Upper lobe of right lung (tissue), 1 donor: ENCODE results near the gene ETNPPL. TPM values are rescaled to one million over a fixed set of nuclear protein-coding genes. Genes with fewer than 3 reads are reported as not detected.

Source experiments
- ATAC-seq: fragments of 200-7000 bp; cut with Tn5 transposase; one replicate; pipeline ENCODE4 v1.9.1; 2020; ENCODE audit warnings: mild to moderate bottlenecking, moderate library complexity
- DNase-seq: peaks from one replicate; pipeline ENCODE4 v3.0.0-alpha.2; 2020
- H3K27ac ChIP-seq: fragments of 200-600 bp; one replicate; pipeline ENCODE4 v1.8.0; 2022
- H3K27me3 ChIP-seq: fragments of 200-600 bp; one replicate; pipeline ENCODE4 v1.8.0; 2022; ENCODE audit warnings: mild to moderate bottlenecking
- H3K36me3 ChIP-seq: fragments of 200-600 bp; one replicate; pipeline ENCODE4 v1.8.0; 2022
- H3K4me1 ChIP-seq: fragments of 200-600 bp; one replicate; pipeline ENCODE4 v1.8.0; 2022
- H3K4me3 ChIP-seq: fragments of 200-600 bp; one replicate; pipeline ENCODE4 v1.8.0; 2022; ENCODE audit warnings: mild to moderate bottlenecking
- H3K9me3 ChIP-seq: fragments of 200-600 bp; one replicate; pipeline ENCODE4 v1.8.0; 2022
- CTCF ChIP-seq: fragments of 200-600 bp; IDR thresholded peaks from one replicate; pipeline ENCODE4 v1.8.0; 2022; ENCODE audit warnings: antibody characterized with exemption
- intact Hi-C: fragments of 100-400 bp; cut with DNase I; formaldehyde crosslinking; loops from one replicate; pipeline ENCODE4 v1.11.0; 2022
- total RNA-seq: library from RNA; stranded (reverse); fragmentation: NEBNext Ultra II Directional; extraction: Animal tissue kit (Norgen Biotek cat#: 25700); gene quantifications from one replicate; pipeline ENCODE4 v1.2.1, GENCODE V29; 2021
- donor health status: DM: no; HTN: yes; CAD: no; lungs with severe emphysema.

The ETNPPL gene
- total RNA-seq, 1 donor from 2014 or later: not detected

DNA sequence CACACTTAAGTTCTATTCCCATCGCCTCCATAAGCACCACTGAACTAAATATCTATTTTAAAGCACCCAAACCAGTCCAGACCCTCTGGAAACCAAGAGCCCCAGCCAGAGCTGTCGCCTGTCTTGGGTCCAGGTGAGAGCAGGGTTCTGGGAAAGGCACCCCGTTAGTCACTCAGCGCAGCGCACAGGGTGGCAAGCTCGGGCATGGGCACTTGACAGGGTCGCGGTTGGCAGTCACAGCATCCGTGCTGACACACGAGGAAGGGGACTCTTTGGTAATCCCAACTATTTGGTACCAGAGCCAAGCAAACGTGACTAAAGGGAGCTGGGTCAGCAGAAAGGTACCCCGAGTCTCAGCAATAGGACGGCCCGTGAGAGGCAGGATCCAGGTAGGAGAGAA lies 24.3 kb upstream of the ETNPPL start:
- no peak for DNase-seq
- no peak for TF ChIP-seq CTCF
- no peak overlapping the region for H3K4me3 ChIP-seq

GRCh38 chr4:108786351-108786750 lies 23.5 kb upstream of the ETNPPL start:
- H3K4me3 ChIP-seq: no peak overlapping the region
- H3K27ac ChIP-seq: no peak overlapping the region
- DNase-seq: no peak
- H3K9me3 ChIP-seq: no peaks in the 10 kb centered on the region
- no peaks in the 10 kb centered on the region for H3K36me3 ChIP-seq
- no peaks in the 10 kb centered on the region for H3K4me1 ChIP-seq
- no peak for TF ChIP-seq CTCF
- intact Hi-C loops: no loop called here
- H3K27me3 ChIP-seq: no peaks in the 10 kb centered on the region
- no peak for ATAC-seq

More for the DNA sequence above, 24.3 kb upstream of the ETNPPL start:
- no peaks in the 10 kb centered on the region for H3K9me3 ChIP-seq
- no peaks in the 10 kb centered on the region for H3K4me1 ChIP-seq
- H3K27ac ChIP-seq: no peak overlapping the region
- ATAC-seq: no peak
- H3K27me3 ChIP-seq: no peaks in the 10 kb centered on the region
- intact Hi-C loops: no loop called here
- no peaks in the 10 kb centered on the region for H3K36me3 ChIP-seq

DNA sequence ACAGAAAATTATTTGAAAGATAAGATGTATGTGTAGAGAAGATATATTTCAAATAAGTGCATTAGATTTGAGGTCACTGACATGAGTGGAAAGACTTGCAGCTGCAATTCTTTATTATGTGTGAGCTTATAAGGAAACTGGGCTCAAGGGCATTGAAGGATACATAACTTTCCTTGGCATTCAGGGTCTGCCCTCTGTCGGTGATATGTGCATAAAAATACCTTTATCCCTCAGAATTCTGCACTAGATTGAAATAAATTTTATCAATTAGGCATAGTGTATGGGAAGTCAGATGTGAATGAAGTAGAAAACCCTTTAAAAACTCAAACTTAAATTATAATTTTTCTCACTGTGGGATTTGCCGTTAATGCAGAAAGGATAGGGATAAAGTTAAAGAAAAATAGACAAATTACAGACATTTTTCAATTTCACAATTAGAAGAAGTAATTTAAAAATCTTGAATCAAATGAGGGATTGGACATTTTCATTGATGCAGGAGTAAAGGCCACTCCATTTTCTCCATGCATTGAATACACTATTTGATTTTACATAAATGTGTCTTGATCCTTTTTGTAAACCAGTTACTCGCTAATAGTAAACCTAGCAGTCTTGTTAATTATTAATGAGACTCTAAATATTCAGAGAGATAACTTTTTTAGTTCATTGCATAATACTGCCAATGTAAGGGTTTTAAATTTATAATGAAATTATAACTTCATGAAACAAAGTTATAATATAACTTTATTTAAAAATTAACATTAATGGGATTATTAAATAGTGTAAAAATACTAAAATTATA lies 21.0 kb upstream of the ETNPPL start:
- no peaks in the 10 kb centered on the region for H3K27me3 ChIP-seq
- intact Hi-C loops: no loop called here
- TF ChIP-seq CTCF: no peak
- ATAC-seq (no peak), DNase-seq (no peak)
- H3K27ac ChIP-seq: no peak overlapping the region
- H3K9me3 ChIP-seq: no peaks in the 10 kb centered on the region
- H3K36me3 ChIP-seq: no peaks in the 10 kb centered on the region
- no peaks in the 10 kb centered on the region for H3K4me1 ChIP-seq
- H3K4me3 ChIP-seq: no peak overlapping the region

- Histone ChIP-seq H3K27me3 (no peaks in the 10 kb centered on the region), H3K36me3 (no peaks in the 10 kb centered on the region)
- intact Hi-C loops: no loop called here
Observed at GRCh38 chr4:108779958-108780357, 17.1 kb upstream of the ETNPPL start.

DNA sequence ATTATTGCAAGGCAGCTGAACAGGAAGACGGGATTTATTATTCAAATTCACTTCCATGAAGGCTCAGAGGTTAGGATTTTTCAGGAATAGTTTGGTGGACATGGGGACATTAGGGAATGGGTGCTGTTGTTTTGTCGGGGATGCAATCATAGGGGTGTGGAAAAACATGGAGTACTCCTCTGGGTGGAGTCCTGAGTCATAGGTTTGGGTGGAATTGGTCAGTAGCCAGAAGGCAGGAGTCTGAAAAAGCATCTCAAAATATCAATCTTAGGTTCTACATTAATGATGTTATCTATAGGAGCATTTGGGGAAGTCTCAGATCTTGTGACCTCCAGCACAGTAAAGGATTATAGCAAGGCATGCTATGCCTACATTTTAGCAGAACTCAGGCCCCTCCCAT lies 14.5 kb upstream of the ETNPPL start:
- Histone ChIP-seq H3K27me3 (no peaks in the 10 kb centered on the region), H3K9me3 (no peaks in the 10 kb centered on the region), H3K27ac (no peak overlapping the region), H3K4me1 (no peaks in the 10 kb centered on the region), H3K4me3 (no peak overlapping the region), H3K36me3 (no peaks in the 10 kb centered on the region)
- TF ChIP-seq CTCF: no peak
- intact Hi-C loops: no loop called here
- ATAC-seq (no peak), DNase-seq (no peak)

More at GRCh38 chr4:108779958-108780357, 17.1 kb upstream of the ETNPPL start:
- H3K4me1 ChIP-seq: no peaks in the 10 kb centered on the region
- H3K4me3 ChIP-seq: no peak overlapping the region
- H3K27ac ChIP-seq: no peak overlapping the region
- no peaks in the 10 kb centered on the region for H3K9me3 ChIP-seq
- DNase-seq (no peak), ATAC-seq (no peak)
- no peak for TF ChIP-seq CTCF
